ENCODE results near the gene PPARGC1A.

Gene PPARGC1A

GRCh38 chr4:23923141-23923540 lies 33.3 kb upstream of the PPARGC1A start:
- no peaks in the 10 kb centered on the region for H3K27me3 ChIP-seq (ENCODE audit: control insufficient read depth, insufficient read depth, low read length)
- H3K9me3 ChIP-seq (ENCODE audit: control insufficient read depth, low read length), result no peaks in the 10 kb centered on the region
- no peaks in the 10 kb centered on the region for H3K36me3 ChIP-seq (ENCODE audit: control insufficient read depth, insufficient read depth, low read length)

GRCh38 chr4:23922541-23923111 lies 32.8 kb upstream of the PPARGC1A start:
- Histone ChIP-seq H3K9me3 (ENCODE audit: control insufficient read depth, low read length) (no peaks in the 10 kb centered on the region), H3K4me1 (ENCODE audit: control insufficient read depth, insufficient read depth, low read length) (no peaks in the 10 kb centered on the region), H3K9ac (ENCODE audit: low read length) (no peak overlapping the region), H3K27me3 (ENCODE audit: control insufficient read depth, insufficient read depth, low read length) (no peaks in the 10 kb centered on the region), H3K36me3 (ENCODE audit: control insufficient read depth, insufficient read depth, low read length) (no peaks in the 10 kb centered on the region), H3K4me3 (ENCODE audit: low read length) (no peak overlapping the region)

More at GRCh38 chr4:23923141-23923540, 33.3 kb upstream of the PPARGC1A start:
- Histone ChIP-seq H3K9ac (ENCODE audit: low read length) (no peak overlapping the region), H3K4me3 (ENCODE audit: low read length) (no peak overlapping the region), H3K4me1 (ENCODE audit: control insufficient read depth, insufficient read depth, low read length) (no peaks in the 10 kb centered on the region)

GRCh38 chr4:23922013-23922412 lies 32.2 kb upstream of the PPARGC1A start:
- no peak overlapping the region for H3K4me3 ChIP-seq (ENCODE audit: low read length)
- no peak overlapping the region for H3K9ac ChIP-seq (ENCODE audit: low read length)
- no peaks in the 10 kb centered on the region for H3K9me3 ChIP-seq (ENCODE audit: control insufficient read depth, low read length)
- no peaks in the 10 kb centered on the region for H3K27me3 ChIP-seq (ENCODE audit: control insufficient read depth, insufficient read depth, low read length)
- H3K36me3 ChIP-seq (ENCODE audit: control insufficient read depth, insufficient read depth, low read length), result no peaks in the 10 kb centered on the region
- no peaks in the 10 kb centered on the region for H3K4me1 ChIP-seq (ENCODE audit: control insufficient read depth, insufficient read depth, low read length)

- H3K9ac ChIP-seq (ENCODE audit: low read length), result no peak overlapping the region
- H3K9me3 ChIP-seq (ENCODE audit: control insufficient read depth, low read length), result no peaks in the 10 kb centered on the region
- no peaks in the 10 kb centered on the region for H3K27me3 ChIP-seq (ENCODE audit: control insufficient read depth, insufficient read depth, low read length)
- H3K36me3 ChIP-seq (ENCODE audit: control insufficient read depth, insufficient read depth, low read length), result no peaks in the 10 kb centered on the region
- no peak overlapping the region for H3K4me3 ChIP-seq (ENCODE audit: low read length)
- H3K4me1 ChIP-seq (ENCODE audit: control insufficient read depth, insufficient read depth, low read length), result no peaks in the 10 kb centered on the region
Observed at GRCh38 chr4:23921447-23921845, 31.6 kb upstream of the PPARGC1A start.

GRCh38 chr4:23920716-23921446 lies 31.0 kb upstream of the PPARGC1A start:
- H3K27me3 ChIP-seq (ENCODE audit: control insufficient read depth, insufficient read depth, low read length), result no peaks in the 10 kb centered on the region
- no peak overlapping the region for H3K4me3 ChIP-seq (ENCODE audit: low read length)
- H3K9me3 ChIP-seq (ENCODE audit: control insufficient read depth, low read length), result no peaks in the 10 kb centered on the region
- H3K4me1 ChIP-seq (ENCODE audit: control insufficient read depth, insufficient read depth, low read length), result no peaks in the 10 kb centered on the region
- H3K36me3 ChIP-seq (ENCODE audit: control insufficient read depth, insufficient read depth, low read length), result no peaks in the 10 kb centered on the region
- no peak overlapping the region for H3K9ac ChIP-seq (ENCODE audit: low read length)

GRCh38 chr4:23920296-23920695 lies 30.4 kb upstream of the PPARGC1A start:
- H3K9me3 ChIP-seq (ENCODE audit: control insufficient read depth, low read length), result no peaks in the 10 kb centered on the region
- no peaks in the 10 kb centered on the region for H3K36me3 ChIP-seq (ENCODE audit: control insufficient read depth, insufficient read depth, low read length)
- no peak overlapping the region for H3K4me3 ChIP-seq (ENCODE audit: low read length)
- no peaks in the 10 kb centered on the region for H3K27me3 ChIP-seq (ENCODE audit: control insufficient read depth, insufficient read depth, low read length)
- H3K4me1 ChIP-seq (ENCODE audit: control insufficient read depth, insufficient read depth, low read length), result no peaks in the 10 kb centered on the region
- no peak overlapping the region for H3K9ac ChIP-seq (ENCODE audit: low read length)

GRCh38 chr4:23916282-23916681 lies 26.4 kb upstream of the PPARGC1A start:
- Histone ChIP-seq H3K27me3 (ENCODE audit: control insufficient read depth, insufficient read depth, low read length) (no peaks in the 10 kb centered on the region), H3K36me3 (ENCODE audit: control insufficient read depth, insufficient read depth, low read length) (no peaks in the 10 kb centered on the region), H3K4me1 (ENCODE audit: control insufficient read depth, insufficient read depth, low read length) (no peaks in the 10 kb centered on the region), H3K9ac (ENCODE audit: low read length) (no peak overlapping the region), H3K4me3 (ENCODE audit: low read length) (no peak overlapping the region), H3K9me3 (ENCODE audit: control insufficient read depth, low read length) (no peaks in the 10 kb centered on the region)

- Histone ChIP-seq H3K4me3 (ENCODE audit: low read length) (no peak overlapping the region), H3K9me3 (ENCODE audit: control insufficient read depth, low read length) (no peaks in the 10 kb centered on the region), H3K4me1 (ENCODE audit: control insufficient read depth, insufficient read depth, low read length) (no peaks in the 10 kb centered on the region), H3K27me3 (ENCODE audit: control insufficient read depth, insufficient read depth, low read length) (no peaks in the 10 kb centered on the region), H3K36me3 (ENCODE audit: control insufficient read depth, insufficient read depth, low read length) (no peaks in the 10 kb centered on the region), H3K9ac (ENCODE audit: low read length) (no peak overlapping the region)
Observed at GRCh38 chr4:23915459-23916132, 25.7 kb upstream of the PPARGC1A start.

GRCh38 chr4:23911675-23912455 lies 22.0 kb upstream of the PPARGC1A start:
- no peaks in the 10 kb centered on the region for H3K36me3 ChIP-seq (ENCODE audit: control insufficient read depth, insufficient read depth, low read length)
- H3K27me3 ChIP-seq (ENCODE audit: control insufficient read depth, insufficient read depth, low read length), result no peaks in the 10 kb centered on the region
- H3K4me3 ChIP-seq (ENCODE audit: low read length), result no peak overlapping the region
- H3K9me3 ChIP-seq (ENCODE audit: control insufficient read depth, low read length), result no peaks in the 10 kb centered on the region
- no peak overlapping the region for H3K9ac ChIP-seq (ENCODE audit: low read length)
- no peaks in the 10 kb centered on the region for H3K4me1 ChIP-seq (ENCODE audit: control insufficient read depth, insufficient read depth, low read length)

GRCh38 chr4:23909671-23910070 lies 19.8 kb upstream of the PPARGC1A start:
- Histone ChIP-seq H3K4me3 (ENCODE audit: low read length) (no peak overlapping the region), H3K27me3 (ENCODE audit: control insufficient read depth, insufficient read depth, low read length) (no peaks in the 10 kb centered on the region), H3K9me3 (ENCODE audit: control insufficient read depth, low read length) (no peaks in the 10 kb centered on the region), H3K36me3 (ENCODE audit: control insufficient read depth, insufficient read depth, low read length) (no peaks in the 10 kb centered on the region), H3K9ac (ENCODE audit: low read length) (no peak overlapping the region), H3K4me1 (ENCODE audit: control insufficient read depth, insufficient read depth, low read length) (no peaks in the 10 kb centered on the region)

- no peak overlapping the region for H3K4me3 ChIP-seq (ENCODE audit: low read length)
- H3K9me3 ChIP-seq (ENCODE audit: control insufficient read depth, low read length), result no peaks in the 10 kb centered on the region
- H3K9ac ChIP-seq (ENCODE audit: low read length), result no peak overlapping the region
- no peaks in the 10 kb centered on the region for H3K36me3 ChIP-seq (ENCODE audit: control insufficient read depth, insufficient read depth, low read length)
- no peaks in the 10 kb centered on the region for H3K27me3 ChIP-seq (ENCODE audit: control insufficient read depth, insufficient read depth, low read length)
- H3K4me1 ChIP-seq (ENCODE audit: control insufficient read depth, insufficient read depth, low read length), result no peaks in the 10 kb centered on the region
Observed at GRCh38 chr4:23906839-23907238, 17.0 kb upstream of the PPARGC1A start.

- no peaks in the 10 kb centered on the region for H3K27me3 ChIP-seq (ENCODE audit: control insufficient read depth, insufficient read depth, low read length)
- no peaks in the 10 kb centered on the region for H3K4me1 ChIP-seq (ENCODE audit: control insufficient read depth, insufficient read depth, low read length)
- H3K36me3 ChIP-seq (ENCODE audit: control insufficient read depth, insufficient read depth, low read length), result no peaks in the 10 kb centered on the region
- no peak overlapping the region for H3K9ac ChIP-seq (ENCODE audit: low read length)
- H3K9me3 ChIP-seq (ENCODE audit: control insufficient read depth, low read length), result no peaks in the 10 kb centered on the region
- no peak overlapping the region for H3K4me3 ChIP-seq (ENCODE audit: low read length)
Observed at GRCh38 chr4:23904639-23905071, 14.8 kb upstream of the PPARGC1A start.

All from mucosa of stomach (tissue), 1 donor.